Tongue (tissue), 2 donors: ENCODE measurements around the gene RIPOR1. TPM values are rescaled to one million over a fixed set of nuclear protein-coding genes. Genes with fewer than 3 reads are reported as not detected.
A peak's percentile ranks its signal among the peaks of the same experiment; 100 is the strongest.
"Not testable (repeated sequence)": the region's sequence is repeated elsewhere in the genome, so short reads cannot be mapped to it uniquely, and the experiment has no call there.

Experiments
- DNase-seq: peaks from one replicate; pipeline ENCODE4 v3.0.0-alpha.2; 2015
- total RNA-seq: library from RNA; depleted of rRNA; stranded (reverse); fragments of >200 nt; gene quantifications from one replicate; pipeline ENCODE4 v1.2.3, GENCODE V29; 2014

Gene RIPOR1
- total RNA-seq, 1 donor from 2014 or later: 50.5 TPM

GRCh38 chr16:67516296-67517154 is 12.1 kb upstream of the RIPOR1 start:
- no peak for DNase-seq

GRCh38 chr16:67517155-67517445 is 11.5 kb upstream of the RIPOR1 start:
- DNase-seq: no peak

GRCh38 chr16:67517661-67518423 is 10.8 kb upstream of the RIPOR1 start:
- DNase-seq: no peak

- no peak for DNase-seq
These were observed 10.0 kb upstream of the RIPOR1 start for GRCh38 chr16:67518676-67519075.

- no peak for DNase-seq
These were observed 9.4 kb upstream of the RIPOR1 start for GRCh38 chr16:67519242-67519641.

GRCh38 chr16:67521095-67521804 is 7.4 kb upstream of the RIPOR1 start:
- DNase-seq: peak; percentile 98

GRCh38 chr16:67525176-67525860 is 3.3 kb upstream of the RIPOR1 start:
- DNase-seq: no peak

GRCh38 chr16:67526149-67526791 is 2.4 kb upstream of the RIPOR1 start:
- DNase-seq: no peak

- DNase-seq: peak; percentile 57
These were observed 397 bp downstream of the RIPOR1 start for GRCh38 chr16:67528870-67529581.

GRCh38 chr16:67529582-67530012 is 968 bp downstream of the RIPOR1 start:
- no peak for DNase-seq

GRCh38 chr16:67530013-67530939 is 1.6 kb downstream of the RIPOR1 start:
- peak; percentile 86 for DNase-seq

- no peak for DNase-seq
These were observed 2.6 kb downstream of the RIPOR1 start for GRCh38 chr16:67531247-67531646.

- DNase-seq: no peak
These were observed 4.5 kb downstream of the RIPOR1 start for GRCh38 chr16:67533024-67533560.

GRCh38 chr16:67533987-67534386 is 5.4 kb downstream of the RIPOR1 start:
- DNase-seq: not testable (repeated sequence)

GRCh38 chr16:67534431-67534830 is 5.8 kb downstream of the RIPOR1 start:
- DNase-seq: no peak

- DNase-seq: no peak
These were observed 6.6 kb downstream of the RIPOR1 start for GRCh38 chr16:67535201-67535600.

- DNase-seq: peak; percentile 61
These were observed 8.6 kb downstream of the RIPOR1 start for GRCh38 chr16:67537270-67537635.

- peak; percentile 65 for DNase-seq
These were observed 9.3 kb downstream of the RIPOR1 start for GRCh38 chr16:67537636-67538591.
